Vagina (tissue), 2 donors: Measurements from ENCODE around the gene USP19.

Experiments used
- POLR2A ChIP-seq, 2 donors: fragments of 450-650 bp; IDR thresholded peaks; one replicate each; pipeline ENCODE4 v1.6.1; 2017; ENCODE audit warnings: antibody characterized with exemption in 2 of 2, mild to moderate bottlenecking in 2 of 2, moderate library complexity in 2 of 2
- POLR2AphosphoS5 ChIP-seq, 2 donors: sonication (generic); formaldehyde crosslinking; IDR thresholded peaks; one replicate each; pipeline ENCODE4 v1.9.0; 2017; ENCODE audit warnings: antibody characterized with exemption in 2 of 2, mild to moderate bottlenecking in 2 of 2, low read depth in 1 of 2; ENCODE audit not compliant: insufficient read depth in 1 of 2
- TF ChIP-seq, protein P1 (sequence below), 3 experiments: fragments of 450-650 bp in 2 of 3; fragments of 200-600 bp in 1 of 3; sonication (generic) in 1 of 3; IDR thresholded peaks; one replicate each; pipeline ENCODE4 v1.5.1; 2017 to 2019; ENCODE audit warnings: antibody characterized with exemption in 3 of 3, mild to moderate bottlenecking in 2 of 3, moderate library complexity in 2 of 3

DNA sequence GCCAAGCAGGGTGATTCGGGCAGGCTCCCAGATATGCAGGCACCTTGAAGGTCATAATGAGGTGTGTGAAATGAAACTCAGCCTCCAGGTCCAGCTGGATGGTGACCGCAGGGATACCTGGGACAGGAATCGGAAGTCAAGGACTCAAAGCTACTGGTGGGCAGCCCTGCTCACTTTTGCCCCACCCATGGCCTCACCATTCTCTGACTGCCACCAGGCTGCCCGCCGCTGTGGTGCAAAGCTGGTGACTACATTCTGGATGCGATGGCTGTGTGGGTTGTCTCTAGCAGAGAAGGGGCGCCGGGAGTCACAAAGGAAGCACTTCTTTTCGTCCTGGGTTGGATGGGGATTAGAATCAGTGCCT, 11.4 kb upstream of the USP19 start:
- TF ChIP-seq, protein P1, sequence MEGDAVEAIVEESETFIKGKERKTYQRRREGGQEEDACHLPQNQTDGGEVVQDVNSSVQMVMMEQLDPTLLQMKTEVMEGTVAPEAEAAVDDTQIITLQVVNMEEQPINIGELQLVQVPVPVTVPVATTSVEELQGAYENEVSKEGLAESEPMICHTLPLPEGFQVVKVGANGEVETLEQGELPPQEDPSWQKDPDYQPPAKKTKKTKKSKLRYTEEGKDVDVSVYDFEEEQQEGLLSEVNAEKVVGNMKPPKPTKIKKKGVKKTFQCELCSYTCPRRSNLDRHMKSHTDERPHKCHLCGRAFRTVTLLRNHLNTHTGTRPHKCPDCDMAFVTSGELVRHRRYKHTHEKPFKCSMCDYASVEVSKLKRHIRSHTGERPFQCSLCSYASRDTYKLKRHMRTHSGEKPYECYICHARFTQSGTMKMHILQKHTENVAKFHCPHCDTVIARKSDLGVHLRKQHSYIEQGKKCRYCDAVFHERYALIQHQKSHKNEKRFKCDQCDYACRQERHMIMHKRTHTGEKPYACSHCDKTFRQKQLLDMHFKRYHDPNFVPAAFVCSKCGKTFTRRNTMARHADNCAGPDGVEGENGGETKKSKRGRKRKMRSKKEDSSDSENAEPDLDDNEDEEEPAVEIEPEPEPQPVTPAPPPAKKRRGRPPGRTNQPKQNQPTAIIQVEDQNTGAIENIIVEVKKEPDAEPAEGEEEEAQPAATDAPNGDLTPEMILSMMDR (IDR thresholded peaks at IDR 0.05), result no peak
- TF ChIP-seq POLR2A (IDR thresholded peaks at IDR 0.05) (no peak), POLR2AphosphoS5 (IDR thresholded peaks at IDR 0.05; ENCODE audit: insufficient read depth in 1 of 2, low read depth in 1 of 2) (no peak)
